RWPE2 (cell line): ENCODE results near the gene CPEB1.

ENCODE experiments used
- ATAC-seq: fragments of 200-7000 bp; cut with Tn5 transposase; 3 replicates; pipeline ENCODE4 v1.9.1; 2021; ENCODE audit warnings: low read depth
- DNase-seq: peaks from one replicate; pipeline ENCODE4 v3.0.0-alpha.2; 2020; ENCODE audit warnings: low spot score
- H3K27ac ChIP-seq: fragments of 450-650 bp; 2 replicates; pipeline ENCODE4 v1.5.1; 2017; ENCODE audit warnings: mild to moderate bottlenecking; ENCODE audit not compliant: poor library complexity, severe bottlenecking
- H3K27me3 ChIP-seq: fragments of 250-450 bp; sonication (Bioruptor Pico); 2 replicates; pipeline ENCODE4 v1.5.1; 2021; ENCODE audit warnings: mild to moderate bottlenecking, moderate library complexity; ENCODE audit not compliant: insufficient read depth, poor library complexity, severe bottlenecking
- H3K36me3 ChIP-seq: fragments of 250-450 bp; sonication (Bioruptor Pico); 2 replicates; pipeline ENCODE4 v1.5.1; 2020; ENCODE audit warnings: low read depth, mild to moderate bottlenecking, moderate library complexity
- H3K4me1 ChIP-seq: fragments of 250-450 bp; sonication (Bioruptor Pico); 2 replicates; pipeline ENCODE4 v1.5.1; 2021; ENCODE audit warnings: mild to moderate bottlenecking, moderate library complexity; ENCODE audit not compliant: insufficient read depth, poor library complexity, severe bottlenecking
- H3K4me3 ChIP-seq: fragments of 250-450 bp; sonication (Bioruptor Pico); 2 replicates; pipeline ENCODE4 v1.5.1; 2021; ENCODE audit warnings: mild to moderate bottlenecking, moderate library complexity; ENCODE audit not compliant: severe bottlenecking
- H3K9me3 ChIP-seq: fragments of 250-450 bp; sonication (Bioruptor Pico); 2 replicates; pipeline ENCODE4 v1.5.1; 2021; ENCODE audit warnings: mild to moderate bottlenecking, moderate library complexity; ENCODE audit not compliant: severe bottlenecking
- CTCF ChIP-seq: fragments of 450-650 bp; IDR thresholded peaks from one replicate; pipeline ENCODE4 v1.5.1; 2017; ENCODE audit warnings: mild to moderate bottlenecking, moderate library complexity; ENCODE audit not compliant: poor library complexity, severe bottlenecking

Gene CPEB1

GRCh38 chr15:82647045-82647834 is at the start of gene CPEB1:
Gene CPEB1, minus strand, starts transcription at chr15:82647363. Its CDS starts 18,904 bp downstream, at chr15:82628459.
- H3K4me3 ChIP-seq, result peak within 1 kb of the TSS; percentile 29
- no peaks in the 10 kb centered on the region for H3K36me3 ChIP-seq
- H3K27ac ChIP-seq, result no peak within 1 kb of the TSS
- TF ChIP-seq CTCF, result peak; percentile 40
- no peaks in the 10 kb centered on the region for H3K4me1 ChIP-seq
- H3K9me3 ChIP-seq, result no peaks in the 10 kb centered on the region
- DNase-seq (no peak), ATAC-seq (peak; percentile 49)
- H3K27me3 ChIP-seq, result peaks cover 72% of the 10 kb centered on the region

- no peak for TF ChIP-seq CTCF
Observed at GRCh38 chr15:82692171-82692570, 45.0 kb upstream of the CPEB1 start.

DNA sequence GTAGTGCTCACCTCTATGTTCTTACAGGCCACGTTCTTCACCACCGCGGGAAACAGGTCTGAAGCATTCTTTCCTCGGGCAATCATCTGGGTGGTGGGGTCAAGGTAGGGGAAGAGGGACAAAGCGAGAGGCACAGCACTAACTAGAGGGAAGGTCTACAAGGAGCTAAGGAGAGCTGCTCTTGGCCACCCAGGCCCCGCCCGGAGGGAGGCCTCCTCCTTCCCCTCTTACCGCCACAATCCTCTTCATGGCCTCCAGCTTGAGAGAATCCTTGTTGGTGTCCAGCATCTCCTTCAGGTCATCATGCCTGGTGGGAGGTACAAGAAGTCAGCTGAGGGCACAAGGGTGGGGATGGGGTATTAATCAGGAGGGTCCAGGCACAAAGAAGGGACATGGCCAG is 42.0 kb upstream of the CPEB1 start:
- no peak for TF ChIP-seq CTCF
- Histone ChIP-seq H3K4me3 (no peak overlapping the region), H3K36me3 (no peaks in the 10 kb centered on the region), H3K9me3 (no peaks in the 10 kb centered on the region), H3K27ac (no peak overlapping the region), H3K27me3 (no peaks in the 10 kb centered on the region), H3K4me1 (no peaks in the 10 kb centered on the region)
- ATAC-seq (no peak), DNase-seq (no peak)

More at GRCh38 chr15:82692171-82692570, 45.0 kb upstream of the CPEB1 start:
- ATAC-seq (no peak), DNase-seq (no peak)
- Histone ChIP-seq H3K27me3 (no peaks in the 10 kb centered on the region), H3K4me1 (no peaks in the 10 kb centered on the region), H3K9me3 (no peaks in the 10 kb centered on the region), H3K36me3 (no peaks in the 10 kb centered on the region), H3K4me3 (no peak overlapping the region), H3K27ac (no peak overlapping the region)

DNA sequence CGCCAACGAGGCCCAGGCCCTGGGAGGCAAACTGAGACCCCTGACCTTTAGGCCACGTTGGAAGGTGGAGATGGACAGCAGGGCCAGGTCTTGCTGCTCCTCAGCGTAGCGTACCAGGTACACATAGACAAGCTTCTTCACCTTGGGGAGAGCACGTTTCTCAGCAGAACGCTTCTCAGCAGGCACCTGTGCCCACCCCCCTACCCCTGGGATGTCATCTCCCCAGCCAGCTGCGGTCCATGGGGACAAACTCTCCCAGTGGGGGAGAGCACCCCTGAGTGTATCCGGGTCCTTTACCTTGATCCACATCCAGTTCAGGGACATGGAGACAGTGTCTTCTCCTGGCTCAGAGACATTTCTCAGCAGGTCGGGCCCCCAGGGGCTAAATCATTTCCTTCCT is 41.5 kb upstream of the CPEB1 start:
- H3K27ac ChIP-seq, result no peak overlapping the region
- TF ChIP-seq CTCF, result no peak
- DNase-seq (no peak), ATAC-seq (no peak)
- no peaks in the 10 kb centered on the region for H3K36me3 ChIP-seq
- H3K27me3 ChIP-seq, result no peaks in the 10 kb centered on the region
- H3K9me3 ChIP-seq, result no peaks in the 10 kb centered on the region
- H3K4me3 ChIP-seq, result no peak overlapping the region
- H3K4me1 ChIP-seq, result no peaks in the 10 kb centered on the region

DNA sequence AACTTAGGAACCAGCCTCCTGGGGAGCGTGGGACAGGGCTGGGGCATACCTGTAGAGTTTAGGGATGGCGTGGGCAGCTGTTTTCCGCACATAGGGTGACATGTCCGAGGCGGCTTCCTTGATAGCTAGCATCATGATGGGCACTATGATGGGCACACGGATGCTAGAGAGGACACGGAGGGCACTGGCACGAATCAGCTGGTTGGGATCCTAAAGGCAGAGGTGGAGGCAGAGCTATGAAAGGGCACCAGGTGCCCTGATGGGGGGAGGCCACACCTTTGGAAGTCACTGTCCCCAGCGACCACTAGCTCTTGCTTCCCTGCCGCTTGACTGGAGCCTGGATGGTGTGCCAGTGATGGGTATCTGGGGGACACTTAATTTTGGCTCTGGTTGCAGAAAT is 34.2 kb upstream of the CPEB1 start:
- Histone ChIP-seq H3K4me3 (peak overlapping the region; percentile 61), H3K36me3 (no peaks in the 10 kb centered on the region), H3K27me3 (no peaks in the 10 kb centered on the region), H3K27ac (no peak overlapping the region), H3K4me1 (no peaks in the 10 kb centered on the region), H3K9me3 (no peaks in the 10 kb centered on the region)
- DNase-seq (peak; percentile 45), ATAC-seq (no peak)
- TF ChIP-seq CTCF, result no peak
